Measurements from ENCODE around the gene PHLDA1. TPM values are rescaled to one million over a fixed set of nuclear protein-coding genes. Genes with fewer than 3 reads are reported as not detected.

Gene PHLDA1
- total RNA-seq, 3 donors from 2014 or later (not counting 1 experiment from before 2014, with no cell fraction given) = 11.1 to 24.0 (median 19.1) TPM

- Histone ChIP-seq H3K27me3 (ENCODE audit: control insufficient read depth, insufficient read depth, low read length) (no peaks in the 10 kb centered on the region), H3K27ac (ENCODE audit: low read length) (no peak overlapping the region), H3K36me3 (ENCODE audit: control insufficient read depth, insufficient read depth, low read length) (no peaks in the 10 kb centered on the region), H3K4me3 (ENCODE audit: low read length) (no peak overlapping the region), H3K4me1 (ENCODE audit: control insufficient read depth, insufficient read depth, low read length) (peaks cover 27% of the 10 kb centered on the region), H3K9me3 (ENCODE audit: control insufficient read depth, insufficient read depth, low read length) (no peaks in the 10 kb centered on the region)
- intact Hi-C loops (cut with micrococcal nuclease) = no loop called here
- Mint-ChIP-seq H3K27me3 (ENCODE audit: low read depth in 2 of 2) (no peaks in the 10 kb centered on the region), H3K4me3 (no peak overlapping the region), H3K36me3 (no peaks in the 10 kb centered on the region), H3K4me1 (peaks cover 33 to 43% of the 10 kb centered on the region in 2 donors), H3K27ac (peak overlapping the region in 1 of 2 donors; percentile 71), H3K9me3 (no peaks in the 10 kb centered on the region)
- 81% methylated on average over 8 of the region's 8 CpGs for WGBS (ENCODE audit: insufficient coverage)
- TF ChIP-seq, protein P1, sequence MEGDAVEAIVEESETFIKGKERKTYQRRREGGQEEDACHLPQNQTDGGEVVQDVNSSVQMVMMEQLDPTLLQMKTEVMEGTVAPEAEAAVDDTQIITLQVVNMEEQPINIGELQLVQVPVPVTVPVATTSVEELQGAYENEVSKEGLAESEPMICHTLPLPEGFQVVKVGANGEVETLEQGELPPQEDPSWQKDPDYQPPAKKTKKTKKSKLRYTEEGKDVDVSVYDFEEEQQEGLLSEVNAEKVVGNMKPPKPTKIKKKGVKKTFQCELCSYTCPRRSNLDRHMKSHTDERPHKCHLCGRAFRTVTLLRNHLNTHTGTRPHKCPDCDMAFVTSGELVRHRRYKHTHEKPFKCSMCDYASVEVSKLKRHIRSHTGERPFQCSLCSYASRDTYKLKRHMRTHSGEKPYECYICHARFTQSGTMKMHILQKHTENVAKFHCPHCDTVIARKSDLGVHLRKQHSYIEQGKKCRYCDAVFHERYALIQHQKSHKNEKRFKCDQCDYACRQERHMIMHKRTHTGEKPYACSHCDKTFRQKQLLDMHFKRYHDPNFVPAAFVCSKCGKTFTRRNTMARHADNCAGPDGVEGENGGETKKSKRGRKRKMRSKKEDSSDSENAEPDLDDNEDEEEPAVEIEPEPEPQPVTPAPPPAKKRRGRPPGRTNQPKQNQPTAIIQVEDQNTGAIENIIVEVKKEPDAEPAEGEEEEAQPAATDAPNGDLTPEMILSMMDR (IDR thresholded peaks at IDR 0.05) = no peak
- no peak for DNase-seq
- ATAC-seq = no peak
Observed at GRCh38 chr12:75982169-75982564, 49.4 kb downstream of the PHLDA1 start.

GRCh38 chr12:75981247-75982168 is 50.1 kb downstream of the PHLDA1 start:
- H3K4me1 ChIP-seq (ENCODE audit: control insufficient read depth, insufficient read depth, low read length) = peaks cover 29% of the 10 kb centered on the region

DNA sequence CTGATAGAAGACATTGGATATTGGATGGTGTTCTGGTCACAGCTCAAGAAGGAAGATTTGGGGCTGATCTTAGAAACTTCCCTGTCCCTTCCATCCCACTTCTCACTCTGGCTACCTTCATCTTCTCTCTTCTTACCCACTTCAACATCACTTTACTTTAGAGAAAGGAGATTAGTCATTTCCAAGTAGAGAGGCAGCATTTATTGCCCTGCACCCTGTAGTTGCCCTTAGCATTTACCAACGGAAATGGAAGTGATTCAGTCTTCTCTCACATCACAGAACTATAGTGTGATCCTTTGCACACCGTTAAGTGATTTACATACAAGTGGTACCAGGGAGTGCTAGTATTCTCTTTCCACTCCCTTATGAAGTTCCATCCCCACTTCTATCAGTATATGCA is 52.4 kb downstream of the PHLDA1 start:
- Histone ChIP-seq H3K9me3 (ENCODE audit: control insufficient read depth, insufficient read depth, low read length) (no peaks in the 10 kb centered on the region), H3K27ac (ENCODE audit: low read length) (peak overlapping the region; percentile 93), H3K4me1 (ENCODE audit: control insufficient read depth, insufficient read depth, low read length) (peaks cover 24% of the 10 kb centered on the region), H3K27me3 (ENCODE audit: control insufficient read depth, insufficient read depth, low read length) (no peaks in the 10 kb centered on the region), H3K36me3 (ENCODE audit: control insufficient read depth, insufficient read depth, low read length) (no peaks in the 10 kb centered on the region), H3K4me3 (ENCODE audit: low read length) (no peak overlapping the region)
- TF ChIP-seq, protein P1 (IDR thresholded peaks at IDR 0.05) = no peak
- peaks cover 22 to 39% of the 10 kb centered on the region in 2 donors for H3K4me1 Mint-ChIP-seq
- intact Hi-C loops (cut with micrococcal nuclease) = loop anchor here (1.0 kb wide), 2 partner anchors 35 to 41 kb away; no protein-coding TSS in a partner anchor
- H3K27me3 Mint-ChIP-seq (ENCODE audit: low read depth in 2 of 2) = no peaks in the 10 kb centered on the region
- peak; percentile 33 to 75 (median 61) for ATAC-seq
- peak in 1 of 2 donors; percentile 64 for DNase-seq
- peak overlapping the region; percentile 88 to 94 for H3K27ac Mint-ChIP-seq
- peak overlapping the region; percentile 64 for H3K4me3 Mint-ChIP-seq
- WGBS (ENCODE audit: insufficient coverage) = 50% methylated on average over 1 of the region's 2 CpGs
- H3K36me3 Mint-ChIP-seq = no peaks in the 10 kb centered on the region
- no peaks in the 10 kb centered on the region for H3K9me3 Mint-ChIP-seq

More at GRCh38 chr12:75981247-75982168, 50.1 kb downstream of the PHLDA1 start:
- TF ChIP-seq, protein P1 (IDR thresholded peaks at IDR 0.05) = no peak
- ATAC-seq = no peak
- Mint-ChIP-seq H3K27me3 (ENCODE audit: low read depth in 2 of 2) (no peaks in the 10 kb centered on the region), H3K36me3 (no peaks in the 10 kb centered on the region), H3K27ac (peak overlapping the region in 1 of 2 donors; percentile 71), H3K4me3 (no peak overlapping the region), H3K9me3 (no peaks in the 10 kb centered on the region), H3K4me1 (peaks cover 33 to 44% of the 10 kb centered on the region in 2 donors)
- DNase-seq = no peak
- Histone ChIP-seq H3K4me3 (ENCODE audit: low read length) (no peak overlapping the region), H3K9me3 (ENCODE audit: control insufficient read depth, insufficient read depth, low read length) (no peaks in the 10 kb centered on the region), H3K27me3 (ENCODE audit: control insufficient read depth, insufficient read depth, low read length) (no peaks in the 10 kb centered on the region), H3K27ac (ENCODE audit: low read length) (no peak overlapping the region), H3K36me3 (ENCODE audit: control insufficient read depth, insufficient read depth, low read length) (no peaks in the 10 kb centered on the region)
- WGBS (ENCODE audit: insufficient coverage) = 90% methylated on average over 6 of the region's 10 CpGs
- intact Hi-C loops (cut with micrococcal nuclease) = no loop called here

All from natural killer cell (primary cell).